K562 (cell line): Measurements from ENCODE around the gene ASPRV1. TPM values are rescaled to one million over a fixed set of nuclear protein-coding genes. Genes with fewer than 3 reads are reported as not detected.

Source experiments
- ZMIZ1 ChIP-seq, 2 experiments: fragments of 150-350 bp in 1 of 2; IDR thresholded peaks; 2 replicates each; pipeline ENCODE4 v1.6.1; 2012 to 2016; ENCODE audit warnings: low read depth in 2 of 2, low read length in 2 of 2, mild to moderate bottlenecking in 1 of 2, moderate library complexity in 1 of 2
- polyA plus RNA-seq, 8 experiments: library from polyadenylated mRNA; depleted of rRNA in 4 of 8; stranded (reverse) in 5 of 8; unstranded in 3 of 8; fragments of >200 nt; fragmentation: Nextera tagmentation in 2 of 8; fragmentation: Illumina TruSeq in 1 of 8; extraction: Ambion mirVana in 2 of 8; extraction: Trizol in 1 of 8; gene quantifications; 2 replicates each; pipeline versions ENCODE4 v1.2.1 to v1.2.3, GENCODE V29; 2011 to 2014; ENCODE audit warnings: inconsistent platforms in 1 of 8, missing spikeins in 1 of 8
- total RNA-seq, 7 experiments: library from RNA; depleted of rRNA in 6 of 7; stranded (reverse); fragments of >200 nt in 6 of 7; fragmentation: Illumina TruSeq in 2 of 7; extraction: Trizol in 2 of 7; gene quantifications; 2 replicates each; pipeline versions ENCODE4 v1.2.1 to v1.2.3, GENCODE V29; 2011 to 2021; ENCODE audit warnings: low replicate concordance in 1 of 7
- TF ChIP-seq, protein P1 (sequence below): fragments of 450-650 bp; IDR thresholded peaks from 2 replicates; pipeline ENCODE4 v1.6.1; 2017; ENCODE audit warnings: antibody characterized with exemption, mild to moderate bottlenecking

ASPRV1 gene
- total and polyA plus RNA-seq, 9 of the 15 experiments (the other 6 are each of a cell fraction or from before 2014, with no cell fraction given), result 0.17 to 0.72 (median 0.47) TPM; not detected in 1

DNA sequence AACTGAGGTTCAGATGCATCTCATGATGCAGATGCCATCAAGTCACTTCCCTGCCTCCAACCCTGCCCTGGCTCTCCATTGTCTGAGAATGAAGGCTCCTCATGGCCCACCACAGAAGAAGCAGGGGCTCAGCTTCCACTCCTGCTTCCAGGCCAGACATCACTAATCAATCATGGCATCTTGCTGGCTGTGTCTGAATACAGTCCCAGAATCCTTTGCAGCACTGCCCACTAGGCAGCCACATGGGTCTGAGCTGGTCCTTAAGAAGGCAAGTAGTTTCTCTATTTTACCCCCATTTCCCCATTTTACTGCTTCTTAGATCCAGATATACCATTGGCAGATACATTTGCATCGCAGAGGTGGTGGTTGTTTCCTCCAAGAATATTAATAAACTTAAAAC lies 7.3 kb downstream of the ASPRV1 start (continued):
- peak in 1 of 2 experiments; percentile 31; a peak in 1 of 4 replicates for TF ChIP-seq ZMIZ1 (IDR thresholded peaks at IDR 0.05; ENCODE audit: low read depth in 2 of 2, low read length in 2 of 2)
- TF ChIP-seq, protein P1, sequence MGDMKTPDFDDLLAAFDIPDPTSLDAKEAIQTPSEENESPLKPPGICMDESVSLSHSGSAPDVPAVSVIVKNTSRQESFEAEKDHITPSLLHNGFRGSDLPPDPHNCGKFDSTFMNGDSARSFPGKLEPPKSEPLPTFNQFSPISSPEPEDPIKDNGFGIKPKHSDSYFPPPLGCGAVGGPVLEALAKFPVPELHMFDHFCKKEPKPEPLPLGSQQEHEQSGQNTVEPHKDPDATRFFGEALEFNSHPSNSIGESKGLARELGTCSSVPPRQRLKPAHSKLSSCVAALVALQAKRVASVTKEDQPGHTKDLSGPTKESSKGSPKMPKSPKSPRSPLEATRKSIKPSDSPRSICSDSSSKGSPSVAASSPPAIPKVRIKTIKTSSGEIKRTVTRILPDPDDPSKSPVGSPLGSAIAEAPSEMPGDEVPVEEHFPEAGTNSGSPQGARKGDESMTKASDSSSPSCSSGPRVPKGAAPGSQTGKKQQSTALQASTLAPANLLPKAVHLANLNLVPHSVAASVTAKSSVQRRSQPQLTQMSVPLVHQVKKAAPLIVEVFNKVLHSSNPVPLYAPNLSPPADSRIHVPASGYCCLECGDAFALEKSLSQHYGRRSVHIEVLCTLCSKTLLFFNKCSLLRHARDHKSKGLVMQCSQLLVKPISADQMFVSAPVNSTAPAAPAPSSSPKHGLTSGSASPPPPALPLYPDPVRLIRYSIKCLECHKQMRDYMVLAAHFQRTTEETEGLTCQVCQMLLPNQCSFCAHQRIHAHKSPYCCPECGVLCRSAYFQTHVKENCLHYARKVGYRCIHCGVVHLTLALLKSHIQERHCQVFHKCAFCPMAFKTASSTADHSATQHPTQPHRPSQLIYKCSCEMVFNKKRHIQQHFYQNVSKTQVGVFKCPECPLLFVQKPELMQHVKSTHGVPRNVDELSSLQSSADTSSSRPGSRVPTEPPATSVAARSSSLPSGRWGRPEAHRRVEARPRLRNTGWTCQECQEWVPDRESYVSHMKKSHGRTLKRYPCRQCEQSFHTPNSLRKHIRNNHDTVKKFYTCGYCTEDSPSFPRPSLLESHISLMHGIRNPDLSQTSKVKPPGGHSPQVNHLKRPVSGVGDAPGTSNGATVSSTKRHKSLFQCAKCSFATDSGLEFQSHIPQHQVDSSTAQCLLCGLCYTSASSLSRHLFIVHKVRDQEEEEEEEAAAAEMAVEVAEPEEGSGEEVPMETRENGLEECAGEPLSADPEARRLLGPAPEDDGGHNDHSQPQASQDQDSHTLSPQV, result peak; percentile 57
